DMS153 treated with DMSO at 0.1 percent for 48 hours (cell line): ENCODE results near the gene KRTAP24-1.

Experiments
- DNase-seq: peaks from one replicate; lab custom pipeline; 2025; ENCODE audit not compliant: unreplicated experiment; lab: John Stamatoyannopoulos, UW

Gene KRTAP24-1

GRCh38 chr21:30234643-30235042 is 48.1 kb downstream of the KRTAP24-1 start:
- DNase-seq = no peak

GRCh38 chr21:30234050-30234449 is 48.7 kb downstream of the KRTAP24-1 start:
- no peak for DNase-seq

- no peak for DNase-seq
Measured at GRCh38 chr21:30233228-30234020, 49.3 kb downstream of the KRTAP24-1 start.

- no peak for DNase-seq
Measured at GRCh38 chr21:30232011-30232410, 50.7 kb downstream of the KRTAP24-1 start.
